PC-9 (cell line): ENCODE measurements around the gene GPR34.

ENCODE experiments used
- CTCF ChIP-seq: fragments of 200-600 bp; sonication (generic); conservative IDR thresholded peaks from 2 replicates; pipeline ENCODE4 v1.6.1; 2017; ENCODE audit warnings: mixed run types, antibody characterized with exemption, mild to moderate bottlenecking, moderate library complexity
- EZH2 ChIP-seq: fragments of 200-600 bp; sonication (generic); IDR thresholded peaks from 2 replicates; pipeline ENCODE4 v1.8.0; 2017; ENCODE audit warnings: antibody characterized with exemption, low read depth

GRCh38 chrX:41667631-41668030, 21.1 kb upstream of the GPR34 start:
- TF ChIP-seq CTCF (no peak), EZH2 (no peak)
